Panc1 (cell line): ENCODE measurements around the gene HMX1. TPM values are rescaled to one million over a fixed set of nuclear protein-coding genes. Genes with fewer than 3 reads are reported as not detected.

Source experiments
- ATAC-seq: fragments of 200-7000 bp; cut with Tn5 transposase; 2 replicates; pipeline ENCODE4 v1.9.1; 2020; ENCODE audit warnings: mild to moderate bottlenecking, moderate library complexity
- BruUV-seq: library from RNA; stranded (reverse); fragments of 400-500 nt; replicated peaks from 2 replicates; lab custom pipeline; 2021; lab: Mats Ljungman, UMichigan
- CTCF ChIA-PET: fragments of 300-600 bp; sonication (Branson Sonifier 250); formaldehyde crosslinking; loops from one replicate; lab custom pipeline; 2022; ENCODE audit warnings: antibody characterized with exemption; lab: Charles Lee
- POLR2A ChIA-PET: fragments of 300-600 bp; sonication (Branson Sonifier 250); formaldehyde crosslinking; loops from one replicate; lab custom pipeline; 2022; ENCODE audit warnings: antibody characterized with exemption; lab: Charles Lee
- DNase-seq: peaks from one replicate; pipeline ENCODE4 v3.0.0-alpha.2; 2010; ENCODE audit warnings: low read depth, low spot score
- H3K27ac ChIP-seq: 2 replicates; pipeline ENCODE4 v1.5.1; 2011; ENCODE audit warnings: mild to moderate bottlenecking, low read length, inconsistent platforms
- H3K27me3 ChIP-seq: fragments of 200-500 bp; sonication (Bioruptor generic); 2 replicates; pipeline ENCODE4 v1.6.0; 2014; ENCODE audit warnings: low read length, inconsistent platforms; ENCODE audit not compliant: control insufficient read depth, insufficient read depth
- H3K36me3 ChIP-seq: fragments of 200-500 bp; sonication (Bioruptor generic); 2 replicates; pipeline ENCODE4 v1.5.1; 2014; ENCODE audit warnings: inconsistent platforms, mild to moderate bottlenecking, low read length, moderate library complexity; ENCODE audit not compliant: control insufficient read depth, insufficient read depth
- H3K4me1 ChIP-seq: 2 replicates; pipeline ENCODE4 v1.5.1; 2011; ENCODE audit warnings: inconsistent platforms, mild to moderate bottlenecking, low read length, moderate library complexity; ENCODE audit not compliant: control insufficient read depth, insufficient read depth
- H3K4me3 ChIP-seq, 2 experiments: 2 replicates each; pipeline ENCODE4 v1.5.1; 2011 to 2012; ENCODE audit warnings: low read depth in 2 of 2, low read length in 2 of 2, mild to moderate bottlenecking in 2 of 2, inconsistent platforms in 1 of 2, moderate library complexity in 1 of 2
- H3K9me3 ChIP-seq: fragments of 200-500 bp; sonication (Bioruptor generic); 2 replicates; pipeline ENCODE4 v1.5.1; 2014; ENCODE audit warnings: low read depth, mild to moderate bottlenecking, inconsistent platforms, low read length, moderate library complexity; ENCODE audit not compliant: control insufficient read depth, insufficient read depth
- CTCF ChIP-seq: fragments of 450-650 bp; IDR thresholded peaks from 2 replicates; pipeline ENCODE4 v1.5.1; 2017; ENCODE audit warnings: mild to moderate bottlenecking
- POLR2AphosphoS5 ChIP-seq: IDR thresholded peaks from 2 replicates; pipeline ENCODE4 v1.6.1; 2012; ENCODE audit warnings: mild to moderate bottlenecking, low read depth, low read length, moderate library complexity
- SIN3A ChIP-seq: IDR thresholded peaks from 2 replicates; pipeline ENCODE4 v1.6.1; 2012; ENCODE audit warnings: low read depth, mild to moderate bottlenecking, low read length, moderate library complexity, borderline replicate concordance; ENCODE audit not compliant: insufficient read depth
- TCF7L2 ChIP-seq: IDR thresholded peaks from 2 replicates; pipeline ENCODE4 v1.6.1; 2011; ENCODE audit warnings: mild to moderate bottlenecking, low read depth, low read length, inconsistent platforms
- in situ Hi-C: cut with HindIII; loops from 2 replicates; pipeline ENCODE4 v1.10.0; 2016; ENCODE audit warnings: low sequenced_read_pairs, low pct_unique_long_range_greater_than_20kb
- intact Hi-C: fragments of 100-400 bp; cut with micrococcal nuclease; formaldehyde crosslinking; loops from one replicate; pipeline ENCODE4 v1.10.0; 2022; ENCODE audit not compliant: unreplicated experiment
- total RNA-seq: library from RNA; stranded (reverse); gene quantifications from one replicate; pipeline ENCODE4 v1.2.1, GENCODE V29; 2021; ENCODE audit not compliant: unreplicated experiment
- TF ChIP-seq, protein P1 (sequence below), 2 experiments: IDR thresholded peaks; 2 replicates each; pipeline ENCODE4 v1.6.1; 2011 to 2012; ENCODE audit warnings: low read depth in 2 of 2, control low read depth in 1 of 2, low read length in 1 of 2, mild to moderate bottlenecking in 1 of 2, moderate library complexity in 1 of 2; ENCODE audit not compliant: insufficient read depth in 1 of 2

HMX1 gene
- total RNA-seq, 1 experiment from 2014 or later = not detected

GRCh38 chr4:8912089-8912455 is 40.4 kb upstream of the HMX1 start:
- DNase-seq (no peak), ATAC-seq (no peak; the same call in 1 of the 2 replicates)
- POLR2A ChIA-PET = no interaction called here
- BruUV-seq = no TSS peak
- Histone ChIP-seq H3K9me3 (no peaks in the 10 kb centered on the region), H3K4me3 (no peak overlapping the region), H3K27me3 (no peaks in the 10 kb centered on the region), H3K27ac (no peak overlapping the region), H3K4me1 (no peaks in the 10 kb centered on the region), H3K36me3 (no peaks in the 10 kb centered on the region)
- in situ Hi-C loops = no loop called here
- CTCF ChIA-PET = no interaction called here
- intact Hi-C loops = no loop called here
- TF ChIP-seq SIN3A (no peak), TCF7L2 (no peak), CTCF (no peak), POLR2AphosphoS5 (no peak)
- TF ChIP-seq, protein P1, sequence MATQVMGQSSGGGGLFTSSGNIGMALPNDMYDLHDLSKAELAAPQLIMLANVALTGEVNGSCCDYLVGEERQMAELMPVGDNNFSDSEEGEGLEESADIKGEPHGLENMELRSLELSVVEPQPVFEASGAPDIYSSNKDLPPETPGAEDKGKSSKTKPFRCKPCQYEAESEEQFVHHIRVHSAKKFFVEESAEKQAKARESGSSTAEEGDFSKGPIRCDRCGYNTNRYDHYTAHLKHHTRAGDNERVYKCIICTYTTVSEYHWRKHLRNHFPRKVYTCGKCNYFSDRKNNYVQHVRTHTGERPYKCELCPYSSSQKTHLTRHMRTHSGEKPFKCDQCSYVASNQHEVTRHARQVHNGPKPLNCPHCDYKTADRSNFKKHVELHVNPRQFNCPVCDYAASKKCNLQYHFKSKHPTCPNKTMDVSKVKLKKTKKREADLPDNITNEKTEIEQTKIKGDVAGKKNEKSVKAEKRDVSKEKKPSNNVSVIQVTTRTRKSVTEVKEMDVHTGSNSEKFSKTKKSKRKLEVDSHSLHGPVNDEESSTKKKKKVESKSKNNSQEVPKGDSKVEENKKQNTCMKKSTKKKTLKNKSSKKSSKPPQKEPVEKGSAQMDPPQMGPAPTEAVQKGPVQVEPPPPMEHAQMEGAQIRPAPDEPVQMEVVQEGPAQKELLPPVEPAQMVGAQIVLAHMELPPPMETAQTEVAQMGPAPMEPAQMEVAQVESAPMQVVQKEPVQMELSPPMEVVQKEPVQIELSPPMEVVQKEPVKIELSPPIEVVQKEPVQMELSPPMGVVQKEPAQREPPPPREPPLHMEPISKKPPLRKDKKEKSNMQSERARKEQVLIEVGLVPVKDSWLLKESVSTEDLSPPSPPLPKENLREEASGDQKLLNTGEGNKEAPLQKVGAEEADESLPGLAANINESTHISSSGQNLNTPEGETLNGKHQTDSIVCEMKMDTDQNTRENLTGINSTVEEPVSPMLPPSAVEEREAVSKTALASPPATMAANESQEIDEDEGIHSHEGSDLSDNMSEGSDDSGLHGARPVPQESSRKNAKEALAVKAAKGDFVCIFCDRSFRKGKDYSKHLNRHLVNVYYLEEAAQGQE (IDR thresholded peaks at IDR 0.05; ENCODE audit: insufficient read depth in 1 of 2, low read depth in 2 of 2, low read length in 1 of 2) = no peak

GRCh38 chr4:8911316-8912088 is 39.9 kb upstream of the HMX1 start:
- Histone ChIP-seq H3K27me3 (no peaks in the 10 kb centered on the region; the same call in 1 of the 2 replicates), H3K36me3 (no peaks in the 10 kb centered on the region), H3K4me3 (no peak overlapping the region), H3K27ac (no peak overlapping the region), H3K4me1 (no peaks in the 10 kb centered on the region), H3K9me3 (no peaks in the 10 kb centered on the region)
- in situ Hi-C loops = no loop called here
- BruUV-seq = no TSS peak
- TF ChIP-seq, protein P1 (IDR thresholded peaks at IDR 0.05; ENCODE audit: insufficient read depth in 1 of 2, low read depth in 2 of 2, low read length in 1 of 2) = no peak
- TF ChIP-seq TCF7L2 (no peak), POLR2AphosphoS5 (no peak), SIN3A (no peak), CTCF (no peak)
- ChIA-PET POLR2A (no interaction called here), CTCF (no interaction called here)
- ATAC-seq = peak; percentile 27; the same call in 1 of the 2 replicates
- no peak for DNase-seq
- intact Hi-C loops = no loop called here
